GM06990 (cell line): ENCODE results near the gene FAM53B.

Experiments
- DNase-seq: peaks from one replicate; pipeline ENCODE4 v3.0.0-alpha.2; 2011; ENCODE audit not compliant: insufficient read length; ENCODE audit errors: extremely low read depth
- H3K27me3 ChIP-seq: replicated peaks from 2 replicates; pipeline ENCODE4 v1.6.0; 2011; ENCODE audit warnings: low read length; ENCODE audit not compliant: control insufficient read depth, insufficient read depth
- H3K36me3 ChIP-seq: 2 replicates; pipeline ENCODE4 v1.5.1; 2011; ENCODE audit warnings: low read length; ENCODE audit not compliant: control insufficient read depth, insufficient read depth
- H3K4me3 ChIP-seq: replicated peaks from 2 replicates; pipeline ENCODE4 v1.5.1; 2011; ENCODE audit warnings: low read depth, mild to moderate bottlenecking, control low read depth, low read length
- TF ChIP-seq, protein P1 (sequence below): IDR thresholded peaks from 2 replicates; pipeline ENCODE4 v1.5.1; 2011; ENCODE audit warnings: low read length, control low read depth, mild to moderate bottlenecking, inconsistent platforms; ENCODE audit not compliant: insufficient read depth, poor library complexity, severe bottlenecking

The FAM53B gene

DNA sequence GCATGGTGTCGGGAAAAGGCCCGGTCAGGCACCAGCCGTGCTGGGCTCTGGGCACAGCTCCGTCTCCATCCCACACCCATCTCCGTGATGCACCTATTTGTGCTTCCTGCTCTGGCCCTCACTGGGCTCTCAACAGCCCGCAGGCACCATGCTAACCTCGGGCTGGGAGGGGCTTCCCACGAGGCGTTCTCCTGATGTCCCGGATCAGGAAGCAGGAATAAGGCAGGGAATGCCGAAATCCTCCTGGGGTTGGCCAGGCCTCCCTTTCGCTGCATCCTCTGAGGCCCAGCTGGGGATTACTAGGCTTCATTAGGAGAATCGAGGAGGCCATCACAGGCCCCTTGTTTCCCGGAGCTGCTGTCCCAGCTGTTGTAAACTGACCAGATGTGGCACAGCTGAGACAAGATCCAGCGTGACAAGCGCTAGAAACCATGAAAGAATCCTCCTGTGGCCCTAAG is 72.0 kb downstream of the FAM53B start:
- Histone ChIP-seq H3K4me3 (no peak overlapping the region), H3K36me3 (peaks cover 5% of the 10 kb centered on the region), H3K27me3 (no peaks in the 10 kb centered on the region)
- DNase-seq = no peak
- TF ChIP-seq, protein P1, sequence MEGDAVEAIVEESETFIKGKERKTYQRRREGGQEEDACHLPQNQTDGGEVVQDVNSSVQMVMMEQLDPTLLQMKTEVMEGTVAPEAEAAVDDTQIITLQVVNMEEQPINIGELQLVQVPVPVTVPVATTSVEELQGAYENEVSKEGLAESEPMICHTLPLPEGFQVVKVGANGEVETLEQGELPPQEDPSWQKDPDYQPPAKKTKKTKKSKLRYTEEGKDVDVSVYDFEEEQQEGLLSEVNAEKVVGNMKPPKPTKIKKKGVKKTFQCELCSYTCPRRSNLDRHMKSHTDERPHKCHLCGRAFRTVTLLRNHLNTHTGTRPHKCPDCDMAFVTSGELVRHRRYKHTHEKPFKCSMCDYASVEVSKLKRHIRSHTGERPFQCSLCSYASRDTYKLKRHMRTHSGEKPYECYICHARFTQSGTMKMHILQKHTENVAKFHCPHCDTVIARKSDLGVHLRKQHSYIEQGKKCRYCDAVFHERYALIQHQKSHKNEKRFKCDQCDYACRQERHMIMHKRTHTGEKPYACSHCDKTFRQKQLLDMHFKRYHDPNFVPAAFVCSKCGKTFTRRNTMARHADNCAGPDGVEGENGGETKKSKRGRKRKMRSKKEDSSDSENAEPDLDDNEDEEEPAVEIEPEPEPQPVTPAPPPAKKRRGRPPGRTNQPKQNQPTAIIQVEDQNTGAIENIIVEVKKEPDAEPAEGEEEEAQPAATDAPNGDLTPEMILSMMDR = no peak

DNA sequence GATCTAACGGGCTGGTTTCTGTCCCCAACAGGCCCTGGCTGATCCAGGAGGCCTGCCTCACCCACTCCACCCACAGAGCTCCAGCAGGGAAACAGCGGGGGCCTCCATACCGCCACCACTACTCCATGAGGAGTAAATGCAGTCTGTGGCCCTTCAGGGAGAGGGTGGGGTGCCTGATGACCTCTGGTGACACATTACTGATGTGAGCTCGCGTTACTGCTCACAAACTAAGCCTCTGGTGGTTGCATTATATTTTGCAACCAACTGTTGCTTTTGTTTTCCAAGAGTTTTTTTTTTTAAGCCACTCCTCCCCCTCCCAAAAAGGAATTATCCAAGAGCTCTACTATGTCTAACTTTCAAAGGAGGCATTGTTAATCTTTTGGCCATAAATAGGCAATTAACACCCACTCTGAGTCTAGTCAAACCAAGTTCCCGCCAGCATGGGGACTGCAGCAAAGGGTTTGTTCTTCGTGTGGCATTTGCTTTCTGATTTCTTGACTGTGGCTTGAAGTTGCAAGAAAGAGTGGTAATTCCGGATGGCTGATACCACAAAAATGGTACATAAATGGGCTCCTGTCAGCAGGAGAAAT is 72.6 kb downstream of the FAM53B start:
- Histone ChIP-seq H3K4me3 (no peak overlapping the region), H3K36me3 (peaks cover 5% of the 10 kb centered on the region), H3K27me3 (no peaks in the 10 kb centered on the region)
- TF ChIP-seq, protein P1 = no peak
- DNase-seq = no peak

DNA sequence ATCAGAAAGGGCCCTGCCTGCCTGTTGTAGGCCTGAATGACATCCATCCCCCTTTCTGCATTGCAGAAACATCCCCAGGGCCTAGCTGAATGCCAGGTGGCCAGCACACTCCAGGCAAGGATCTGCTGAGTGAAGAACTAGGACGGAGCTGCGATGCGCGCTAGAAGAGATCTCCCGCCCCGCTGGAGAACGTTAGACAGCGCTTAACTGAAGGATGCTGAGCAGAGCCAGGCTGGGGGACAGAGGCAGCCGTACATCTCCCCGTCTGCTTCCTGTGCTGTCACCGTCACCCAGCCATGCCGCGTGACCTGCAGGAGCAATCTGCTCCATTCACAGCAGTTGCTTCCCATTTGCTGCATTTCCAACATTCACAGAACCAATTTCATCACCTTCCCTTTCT is 73.3 kb downstream of the FAM53B start:
- H3K36me3 ChIP-seq = peaks cover 5% of the 10 kb centered on the region
- TF ChIP-seq, protein P1 = no peak
- no peaks in the 10 kb centered on the region for H3K27me3 ChIP-seq
- DNase-seq = no peak
- no peak overlapping the region for H3K4me3 ChIP-seq

DNA sequence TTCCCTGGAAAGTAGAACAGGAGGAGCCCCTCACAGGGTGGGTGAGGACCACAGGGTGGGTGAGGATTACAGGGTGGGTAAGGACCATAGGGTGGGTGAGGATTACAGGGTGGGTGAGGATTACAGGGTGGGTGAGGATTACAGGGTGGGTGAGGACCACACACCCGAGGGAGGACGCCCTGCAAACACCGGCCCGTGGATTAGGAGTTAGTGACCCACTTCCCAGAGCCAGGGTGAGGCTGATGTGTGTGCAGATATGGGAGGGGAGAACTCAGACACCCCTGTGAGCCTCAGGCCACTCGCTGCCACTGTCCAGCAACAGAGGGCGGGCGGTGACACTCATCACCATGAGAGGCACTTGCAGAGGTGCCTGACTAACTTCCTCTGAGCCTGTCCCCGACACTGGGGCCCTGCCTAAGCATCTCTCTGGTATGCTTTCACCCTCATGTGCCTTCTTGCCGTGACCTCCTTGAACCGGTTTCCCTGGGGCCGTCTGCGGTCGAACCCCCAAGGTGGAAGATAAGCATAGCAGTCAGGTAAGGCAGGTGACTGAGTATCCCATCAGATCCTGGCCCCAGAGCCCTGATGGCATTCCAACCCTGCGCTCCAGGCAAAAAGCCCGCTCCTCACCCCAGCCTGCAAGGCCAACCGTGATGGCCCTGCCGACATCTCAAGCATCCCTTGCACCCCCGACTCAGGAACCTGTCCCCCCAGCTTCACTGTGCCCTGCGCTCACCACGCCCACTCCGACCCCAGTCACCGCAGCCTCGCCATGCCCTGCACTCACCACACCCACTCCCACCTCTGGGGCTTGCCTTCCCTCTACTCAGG is 74.1 kb downstream of the FAM53B start:
- Histone ChIP-seq H3K4me3 (no peak overlapping the region), H3K36me3 (peaks cover 5% of the 10 kb centered on the region), H3K27me3 (no peaks in the 10 kb centered on the region)
- no peak for DNase-seq
- TF ChIP-seq, protein P1 = no peak

DNA sequence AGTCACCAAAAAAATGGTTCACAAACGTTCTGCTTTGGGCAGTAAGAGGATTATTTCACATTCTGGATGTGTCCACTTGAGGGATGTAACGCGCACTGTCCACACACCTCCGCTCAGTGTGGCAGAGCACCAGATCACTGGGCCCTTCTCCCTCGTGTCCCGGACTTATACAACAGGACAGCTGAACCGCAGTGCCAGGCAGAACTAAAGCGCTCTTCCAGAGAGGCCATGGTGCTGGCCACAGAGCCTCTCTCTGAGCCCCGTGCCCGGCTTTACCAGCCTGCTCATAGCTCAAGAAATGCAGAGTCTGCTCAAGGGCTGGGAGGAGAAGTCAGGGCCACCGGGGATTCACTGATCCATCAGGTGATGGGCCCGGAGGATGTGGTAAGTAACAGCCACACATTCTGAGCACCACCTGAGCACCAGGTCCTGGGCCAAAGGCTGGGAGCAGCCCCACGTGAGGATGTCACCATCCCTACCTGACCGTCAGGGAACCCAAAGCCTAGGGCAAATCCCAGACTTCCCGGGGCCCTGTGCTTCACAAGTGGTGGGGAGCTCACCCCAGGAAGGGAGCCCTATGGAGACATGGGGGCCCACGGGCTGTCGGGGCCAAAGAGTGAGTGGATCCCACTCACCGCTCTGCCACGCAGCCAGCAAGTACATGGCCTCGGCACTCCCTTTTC is 74.9 kb downstream of the FAM53B start:
- Histone ChIP-seq H3K36me3 (peaks cover 2% of the 10 kb centered on the region), H3K27me3 (no peaks in the 10 kb centered on the region), H3K4me3 (no peak overlapping the region)
- no peak for DNase-seq
- TF ChIP-seq, protein P1 = no peak
